HEK293T (cell line): Measurements from ENCODE around the gene DDX23.

Source experiments
- ARNT ChIP-seq: fragments of 450-650 bp; IDR thresholded peaks from 2 replicates; pipeline ENCODE4 v1.6.1; 2017; ENCODE audit warnings: mild to moderate bottlenecking
- BHLHE40 ChIP-seq: fragments of 450-650 bp; IDR thresholded peaks from 2 replicates; pipeline ENCODE4 v1.6.1; 2016; ENCODE audit warnings: mild to moderate bottlenecking, moderate library complexity, borderline replicate concordance
- FOXA1 ChIP-seq: fragments of 450-650 bp; IDR thresholded peaks from 2 replicates; pipeline ENCODE4 v1.6.1; 2016; ENCODE audit warnings: mild to moderate bottlenecking
- FOXK2 ChIP-seq: fragments of 450-650 bp; IDR thresholded peaks from 2 replicates; pipeline ENCODE4 v1.6.1; 2016; ENCODE audit warnings: mild to moderate bottlenecking
- FOXM1 ChIP-seq: fragments of 450-650 bp; IDR thresholded peaks from 2 replicates; pipeline ENCODE4 v1.6.1; 2017; ENCODE audit warnings: mild to moderate bottlenecking, borderline replicate concordance
- HDGF ChIP-seq: fragments of 450-650 bp; IDR thresholded peaks from 2 replicates; pipeline ENCODE4 v1.6.1; 2017; ENCODE audit warnings: antibody characterized with exemption, borderline replicate concordance
- LEF1 ChIP-seq: fragments of 450-650 bp; IDR thresholded peaks from 2 replicates; pipeline ENCODE4 v1.6.1; 2017; ENCODE audit warnings: mild to moderate bottlenecking, borderline replicate concordance
- PKNOX1 ChIP-seq: fragments of 450-650 bp; IDR thresholded peaks from 2 replicates; pipeline ENCODE4 v1.6.1; 2016
- SP1 ChIP-seq: fragments of 450-650 bp; IDR thresholded peaks from 2 replicates; pipeline ENCODE4 v1.6.1; 2017
- SUZ12 ChIP-seq: fragments of 450-650 bp; IDR thresholded peaks from 2 replicates; pipeline ENCODE4 v1.6.1; 2016; ENCODE audit warnings: mild to moderate bottlenecking
- TARDBP ChIP-seq: fragments of 450-650 bp; IDR thresholded peaks from 2 replicates; pipeline ENCODE4 v1.6.1; 2016
- ZNF384 ChIP-seq: fragments of 450-650 bp; IDR thresholded peaks from 2 replicates; pipeline ENCODE4 v1.6.1; 2016

GRCh38 chr12:48813465-48814261, 38.3 kb downstream of the DDX23 start:
- no peak for TF ChIP-seq SUZ12
- TF ChIP-seq FOXA1: no peak
- no peak for TF ChIP-seq TARDBP
- TF ChIP-seq SP1: no peak
- no peak for TF ChIP-seq PKNOX1
- TF ChIP-seq BHLHE40: no peak
- TF ChIP-seq LEF1: no peak
- TF ChIP-seq FOXK2: no peak
- no peak for TF ChIP-seq HDGF
- no peak for TF ChIP-seq FOXM1
- TF ChIP-seq ZNF384: no peak
- no peak for TF ChIP-seq ARNT
